Measurements from ENCODE around the gene GSTP1. TPM values are rescaled to one million over a fixed set of nuclear protein-coding genes. Genes with fewer than 3 reads are reported as not detected.

GSTP1 gene
- total RNA-seq, 2 donors from 2014 or later = 543 to 842 TPM

- H3K9ac ChIP-seq (ENCODE audit: low read depth in 2 of 2, low read length in 2 of 2) = no peak overlapping the region
- DNase-seq = peak; percentile 27
- H3K36me3 ChIP-seq = no peaks in the 10 kb centered on the region
- intact Hi-C loops (cut with DNase I) = no loop called here
- no peaks in the 10 kb centered on the region for H3K27me3 ChIP-seq
- peaks cover 25% of the 10 kb centered on the region for H3K4me1 ChIP-seq
- peak overlapping the region; percentile 63 for H3K27ac ChIP-seq
- TF ChIP-seq, protein P1, sequence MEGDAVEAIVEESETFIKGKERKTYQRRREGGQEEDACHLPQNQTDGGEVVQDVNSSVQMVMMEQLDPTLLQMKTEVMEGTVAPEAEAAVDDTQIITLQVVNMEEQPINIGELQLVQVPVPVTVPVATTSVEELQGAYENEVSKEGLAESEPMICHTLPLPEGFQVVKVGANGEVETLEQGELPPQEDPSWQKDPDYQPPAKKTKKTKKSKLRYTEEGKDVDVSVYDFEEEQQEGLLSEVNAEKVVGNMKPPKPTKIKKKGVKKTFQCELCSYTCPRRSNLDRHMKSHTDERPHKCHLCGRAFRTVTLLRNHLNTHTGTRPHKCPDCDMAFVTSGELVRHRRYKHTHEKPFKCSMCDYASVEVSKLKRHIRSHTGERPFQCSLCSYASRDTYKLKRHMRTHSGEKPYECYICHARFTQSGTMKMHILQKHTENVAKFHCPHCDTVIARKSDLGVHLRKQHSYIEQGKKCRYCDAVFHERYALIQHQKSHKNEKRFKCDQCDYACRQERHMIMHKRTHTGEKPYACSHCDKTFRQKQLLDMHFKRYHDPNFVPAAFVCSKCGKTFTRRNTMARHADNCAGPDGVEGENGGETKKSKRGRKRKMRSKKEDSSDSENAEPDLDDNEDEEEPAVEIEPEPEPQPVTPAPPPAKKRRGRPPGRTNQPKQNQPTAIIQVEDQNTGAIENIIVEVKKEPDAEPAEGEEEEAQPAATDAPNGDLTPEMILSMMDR (IDR thresholded peaks at IDR 0.05) = no peak
- no peaks in the 10 kb centered on the region for H3K9me3 ChIP-seq
- H3K4me3 ChIP-seq = no peak overlapping the region
Observed at GRCh38 chr11:67632982-67633755, 49.6 kb downstream of the GSTP1 start.

- TF ChIP-seq, protein P1 (IDR thresholded peaks at IDR 0.05) = no peak
- Histone ChIP-seq H3K27ac (peak overlapping the region; percentile 63), H3K36me3 (no peaks in the 10 kb centered on the region), H3K9ac (ENCODE audit: low read depth in 2 of 2, low read length in 2 of 2) (no peak overlapping the region), H3K27me3 (no peaks in the 10 kb centered on the region), H3K4me1 (peaks cover 23% of the 10 kb centered on the region), H3K4me3 (no peak overlapping the region), H3K9me3 (no peaks in the 10 kb centered on the region)
- DNase-seq = peak; percentile 24
- intact Hi-C loops (cut with DNase I) = no loop called here
Observed at GRCh38 chr11:67633758-67634365, 50.2 kb downstream of the GSTP1 start.

DNA sequence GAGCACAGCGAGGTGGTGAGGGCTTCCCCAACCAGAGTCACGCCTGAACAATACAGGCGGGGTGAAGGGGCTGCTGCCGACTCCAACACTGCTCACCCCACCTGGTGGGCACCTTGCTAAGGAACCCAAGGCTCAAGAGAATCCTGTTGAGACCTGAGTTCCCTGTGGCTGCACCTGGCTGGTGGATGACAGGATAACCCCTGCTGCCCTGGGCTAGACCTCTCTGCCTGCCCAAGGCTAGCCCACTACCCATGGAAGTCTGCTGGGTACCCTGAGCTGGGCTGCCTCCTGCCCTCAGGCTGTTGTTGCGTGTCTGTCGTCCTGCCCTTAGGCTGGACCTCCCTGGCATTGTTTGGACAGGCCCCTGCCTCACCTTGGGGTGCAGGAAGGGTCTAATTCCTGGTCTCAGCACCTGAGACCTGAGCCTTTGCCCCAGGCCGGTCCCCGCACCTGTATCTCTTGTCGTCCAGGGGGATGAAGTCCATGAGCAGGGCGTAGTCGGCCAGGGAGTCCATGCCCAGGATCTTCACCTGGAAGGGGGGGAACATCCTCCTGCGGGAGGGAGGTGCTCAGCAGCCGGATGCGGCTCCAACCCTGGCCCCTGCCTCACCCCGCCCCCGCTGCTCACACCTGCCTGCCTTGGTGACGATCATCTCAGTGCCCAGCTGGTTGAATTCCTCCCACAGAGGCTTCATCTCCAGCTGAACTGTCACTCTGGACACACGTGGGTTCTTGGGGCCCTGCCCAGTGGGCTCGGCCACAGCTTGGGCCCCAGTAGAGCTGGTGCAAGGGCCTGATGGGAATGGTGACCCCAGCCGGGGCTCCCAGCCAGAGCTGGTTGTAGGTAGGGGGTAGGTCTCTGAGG lies 51.0 kb downstream of the GSTP1 start:
- intact Hi-C loops (cut with DNase I) = no loop called here
- TF ChIP-seq, protein P1 (IDR thresholded peaks at IDR 0.05) = no peak
- no peak overlapping the region for H3K4me3 ChIP-seq
- peak overlapping the region; percentile 63 for H3K27ac ChIP-seq
- H3K9ac ChIP-seq (ENCODE audit: low read depth in 2 of 2, low read length in 2 of 2) = no peak overlapping the region
- peak; percentile 46 for DNase-seq
- H3K9me3 ChIP-seq = no peaks in the 10 kb centered on the region
- H3K27me3 ChIP-seq = no peaks in the 10 kb centered on the region
- H3K36me3 ChIP-seq = no peaks in the 10 kb centered on the region
- H3K4me1 ChIP-seq = peaks cover 21% of the 10 kb centered on the region

DNA sequence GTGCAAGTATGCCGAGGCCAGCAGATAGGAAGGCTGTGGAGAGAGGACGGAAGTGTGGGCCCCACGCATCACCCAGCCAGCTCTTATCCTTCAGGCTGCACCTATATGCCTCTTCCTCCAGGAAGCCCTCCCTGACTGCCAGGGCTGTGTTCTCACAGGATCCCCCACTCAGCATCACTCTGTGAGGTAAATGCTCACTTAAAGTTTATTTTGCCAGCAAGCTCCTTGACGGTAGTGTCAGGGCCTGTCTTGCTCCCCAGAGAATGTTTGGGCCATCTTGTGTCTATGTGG lies 51.6 kb downstream of the GSTP1 start:
- no peak for DNase-seq
- Histone ChIP-seq H3K27ac (peak overlapping the region; percentile 63), H3K9me3 (no peaks in the 10 kb centered on the region), H3K4me3 (no peak overlapping the region), H3K36me3 (no peaks in the 10 kb centered on the region), H3K9ac (ENCODE audit: low read depth in 2 of 2, low read length in 2 of 2) (no peak overlapping the region), H3K4me1 (peaks cover 21% of the 10 kb centered on the region), H3K27me3 (no peaks in the 10 kb centered on the region)
- TF ChIP-seq, protein P1 (IDR thresholded peaks at IDR 0.05) = no peak
- intact Hi-C loops (cut with DNase I) = no loop called here

Other genes with a start within 250 kb of the GSTP1 start
- 100 to 1,000 TPM; 186 to 203 TPM for gene POLD4, start 230.3 kb upstream of the GSTP1 start, total RNA-seq
- 1 to 10 TPM; 1.7 to 4.0 TPM for gene CLCF1, start 210.2 kb upstream of the GSTP1 start, total RNA-seq
- 10 to 100 TPM; 21.8 to 35.1 TPM for gene RAD9A, start 191.8 kb upstream of the GSTP1 start, total RNA-seq
- gene PPP1CA, start 182.0 kb upstream of the GSTP1 start, total RNA-seq = 100 to 1,000 TPM; 242 to 280 TPM
- 1 to 10 TPM; 3.9 to 5.2 TPM for gene TBC1D10C, start 179.7 kb upstream of the GSTP1 start, total RNA-seq
- under 1 TPM; 0.20 to 0.32 TPM for gene CARNS1, start 168.1 kb upstream of the GSTP1 start, total RNA-seq
- gene RPS6KB2, start 155.3 kb upstream of the GSTP1 start, total RNA-seq = 10 to 100 TPM; 38.3 to 70.4 TPM
- gene PTPRCAP, start 146.1 kb upstream of the GSTP1 start, total RNA-seq = 1 to 10 TPM; 5.5 to 9.6 TPM
- 100 to 1,000 TPM; 213 to 243 TPM for gene CORO1B, start 140.3 kb upstream of the GSTP1 start, total RNA-seq
- gene GPR152, start 131.1 kb upstream of the GSTP1 start, total RNA-seq = not detected
- under 1 TPM; 0.20 to 0.53 TPM for gene CABP4, start 128.5 kb upstream of the GSTP1 start, total RNA-seq
- gene TMEM134, start 114.6 kb upstream of the GSTP1 start, total RNA-seq = 10 to 100 TPM; 50.1 to 59.5 TPM
- 10 to 100 TPM; 45.3 to 57.9 TPM for gene AIP, start 100.8 kb upstream of the GSTP1 start, total RNA-seq
- gene PITPNM1, start 78.4 kb upstream of the GSTP1 start, total RNA-seq = 10 to 100 TPM; 89.3 to 91.4 TPM
- 100 to 1,000 TPM in 1 of 2 donors, 10 to 100 TPM in 1; 91.6 to 142 TPM for gene CDK2AP2, start 75.7 kb upstream of the GSTP1 start, total RNA-seq
- gene CABP2, start 60.4 kb upstream of the GSTP1 start, total RNA-seq = not detected
- gene NDUFV1, start 23.1 kb downstream of the GSTP1 start, total RNA-seq = 100 to 1,000 TPM; 329 to 361 TPM
- gene NUDT8, start 46.1 kb downstream of the GSTP1 start, total RNA-seq = 10 to 100 TPM; 35.1 to 52.5 TPM
- gene TBX10, start 56.0 kb downstream of the GSTP1 start, total RNA-seq = 10 to 100 TPM in 1 of 2 donors, 1 to 10 TPM in 1; 7.8 to 19.3 TPM
- 10 to 100 TPM; 10.6 to 13.8 TPM for gene ACY3, start 66.9 kb downstream of the GSTP1 start, total RNA-seq
- under 1 TPM; 0.08 to 0.89 TPM for gene ALDH3B2, start 90.8 kb downstream of the GSTP1 start, total RNA-seq

All from colonic mucosa (tissue), 4 donors.